GM10248 (cell line): ENCODE results near the gene YIPF7.

Source experiments
- CTCF ChIA-PET: fragments of 300-600 bp; sonication (Branson Sonifier 250); formaldehyde crosslinking; extraction: SDS; loops from one replicate; lab custom pipeline; 2021; ENCODE audit warnings: antibody characterized with exemption; lab: Yijun Ruan, JAX
- POLR2A ChIA-PET: fragments of 350-650 bp; sonication (Branson Sonifier 250); formaldehyde crosslinking; extraction: SDS; loops from one replicate; lab custom pipeline; 2020; ENCODE audit warnings: antibody characterized with exemption; lab: Yijun Ruan, JAX
- DNase-seq: peaks from one replicate; pipeline ENCODE4 v3.0.0; 2012; ENCODE audit errors: extremely low spot score
- CTCF ChIP-seq: IDR thresholded peaks from 2 replicates; pipeline ENCODE4 v1.5.1; 2012; ENCODE audit warnings: mild to moderate bottlenecking, low read depth; ENCODE audit errors: extremely low read depth, missing control alignments, control extremely low read depth

The YIPF7 gene

GRCh38 chr4:44632733-44633132 lies 18.7 kb downstream of the YIPF7 start:
- ChIA-PET POLR2A (no interaction called here), CTCF (interaction anchor here (1.3 kb wide), 1 partner anchor 1501 kb away, joined by 3 read pairs; no protein-coding TSS in a partner anchor)
- no peak for TF ChIP-seq CTCF
- no peak for DNase-seq

- ChIA-PET CTCF (interaction anchor here (1.3 kb wide), 1 partner anchor 1500 kb away, joined by 3 read pairs; no protein-coding TSS in a partner anchor), POLR2A (no interaction called here)
- DNase-seq = no peak
- no peak for TF ChIP-seq CTCF
Observed at GRCh38 chr4:44632089-44632488, 19.3 kb downstream of the YIPF7 start.

GRCh38 chr4:44629280-44629866 lies 22.1 kb downstream of the YIPF7 start:
- POLR2A ChIA-PET = no interaction called here
- peak; percentile 71 for TF ChIP-seq CTCF
- DNase-seq = peak; percentile 54
- CTCF ChIA-PET = interaction anchor here (0.9 to 2.4 kb wide), 9 partner anchors 9 to 1497 kb away, joined by 3 to 12 read pairs (median 3); partner anchors contain the start of gene KCTD8

- POLR2A ChIA-PET = no interaction called here
- CTCF ChIA-PET = no interaction called here
- TF ChIP-seq CTCF = no peak
- DNase-seq = no peak
Observed at GRCh38 chr4:44623676-44624075, 27.7 kb downstream of the YIPF7 start.

- CTCF ChIA-PET = interaction anchor here (1.2 kb wide), 1 partner anchor 13 kb away, joined by 7 read pairs; no protein-coding TSS in a partner anchor
- POLR2A ChIA-PET = no interaction called here
- no peak for DNase-seq
- no peak for TF ChIP-seq CTCF
Observed at GRCh38 chr4:44616621-44617020, 34.8 kb downstream of the YIPF7 start.

- CTCF ChIA-PET = interaction anchor here (0.8 to 1.3 kb wide), 4 partner anchors 14 to 1588 kb away, joined by 3 read pairs; no protein-coding TSS in a partner anchor
- POLR2A ChIA-PET = no interaction called here
- no peak for DNase-seq
- TF ChIP-seq CTCF = no peak
Observed at GRCh38 chr4:44583393-44583792, 68.0 kb downstream of the YIPF7 start.
